GM12878 (cell line): Measurements from ENCODE around the gene YIPF5. TPM values are rescaled to one million over a fixed set of nuclear protein-coding genes. Genes with fewer than 3 reads are reported as not detected.

ENCODE experiments used
- ATAC-seq: fragments of 200-7000 bp; cut with Tn5 transposase; 3 replicates; pipeline ENCODE4 v1.9.1; 2020; ENCODE audit warnings: mild to moderate bottlenecking, moderate library complexity
- BruUV-seq: library from RNA; stranded (reverse); fragments of 400-500 nt; replicated peaks from 2 replicates; lab custom pipeline; 2021; lab: Mats Ljungman, UMichigan
- CTCF ChIA-PET: fragments of 300-600 bp; sonication (Branson Sonifier 250); formaldehyde crosslinking; extraction: SDS; loops from one replicate; lab custom pipeline; 2021; ENCODE audit warnings: inconsistent platforms; lab: Yijun Ruan, JAX
- POLR2A ChIA-PET: fragments of 350-600 bp; formaldehyde crosslinking; extraction: SDS; loops from one replicate; lab custom pipeline; 2021; ENCODE audit warnings: inconsistent platforms; lab: Charles Lee
- RAD21 ChIA-PET: fragments of 300-600 bp; sonication (Branson Sonifier 250); formaldehyde crosslinking; loops from one replicate; lab custom pipeline; 2023; ENCODE audit warnings: antibody characterized with exemption; ENCODE audit not compliant: unreplicated experiment; lab: Charles Lee
- SMC1A ChIA-PET: fragments of 300-600 bp; sonication (Branson Sonifier 250); formaldehyde crosslinking; loops from one replicate; lab custom pipeline; 2023; ENCODE audit not compliant: unreplicated experiment, uncharacterized antibody; lab: Charles Lee
- DNase-seq: peaks from one replicate; pipeline ENCODE4 v3.0.0-alpha.2; 2011; ENCODE audit warnings: low read depth, low spot score
- FAIRE-seq: peaks from 3 replicates; lab custom pipeline; 2011; peaks lifted over from hg19 to GRCh38; lab: Jason Lieb, UNC
- H2AFZ ChIP-seq: 2 replicates; pipeline ENCODE4 v1.6.0; 2011; ENCODE audit warnings: low read depth, low read length, control low read depth; ENCODE audit not compliant: control insufficient read depth
- H3K27ac ChIP-seq: 2 replicates; pipeline ENCODE4 v1.5.1; 2011; ENCODE audit warnings: control low read depth; ENCODE audit not compliant: control insufficient read depth, insufficient read depth
- H3K27me3 ChIP-seq, 2 experiments: replicated peaks in 1 of 2; 2 replicates each; pipeline versions ENCODE4 v1.6.0 to v1.6.1; 2011; ENCODE audit warnings: low read length in 1 of 2; ENCODE audit not compliant: control insufficient read depth in 2 of 2, insufficient read depth in 2 of 2
- H3K36me3 ChIP-seq, 2 experiments: 2 replicates each; pipeline ENCODE4 v1.5.1; 2011; ENCODE audit warnings: low read length in 1 of 2; ENCODE audit not compliant: control insufficient read depth in 2 of 2, insufficient read depth in 2 of 2
- H3K4me1 ChIP-seq: 2 replicates; pipeline ENCODE4 v1.6.1; 2011; ENCODE audit warnings: mild to moderate bottlenecking, low read length, moderate library complexity, mixed read lengths; ENCODE audit not compliant: control insufficient read depth, insufficient read depth
- H3K4me2 ChIP-seq: 2 replicates; pipeline ENCODE4 v1.6.0; 2011; ENCODE audit warnings: control low read depth; ENCODE audit not compliant: control insufficient read depth, insufficient read depth
- H3K4me3 ChIP-seq: fragments of 200-600 bp; sonication (generic); 2 replicates; pipeline ENCODE4 v1.5.1; 2016
- H3K79me2 ChIP-seq: 2 replicates; pipeline ENCODE4 v1.6.0; 2011; ENCODE audit warnings: low read length; ENCODE audit not compliant: control insufficient read depth, insufficient read depth
- H3K9ac ChIP-seq: 2 replicates; pipeline ENCODE4 v1.8.0; 2011; ENCODE audit warnings: low read length, control low read depth, mixed read lengths; ENCODE audit not compliant: control insufficient read depth, insufficient read depth
- H3K9me3 ChIP-seq: replicated peaks from 3 replicates; pipeline ENCODE4 v1.5.1; 2011; ENCODE audit warnings: mild to moderate bottlenecking, low read length; ENCODE audit not compliant: control insufficient read depth, insufficient read depth
- H4K20me1 ChIP-seq: 2 replicates; pipeline ENCODE4 v1.6.0; 2011; ENCODE audit not compliant: control insufficient read depth, insufficient read depth
- CEBPZ ChIP-seq: fragments of 150-350 bp; IDR thresholded peaks from 2 replicates; pipeline ENCODE4 v1.6.1; 2016; ENCODE audit warnings: low read depth, low read length
- CTCF ChIP-seq, 3 experiments: IDR thresholded peaks in 2 of 3; conservative IDR thresholded peaks in 1 of 3; 2 replicates each; pipeline ENCODE4 v1.5.1; 2011; ENCODE audit warnings: low read depth in 3 of 3, low read length in 3 of 3, mild to moderate bottlenecking in 3 of 3, control low read depth in 2 of 3, moderate library complexity in 2 of 3, inconsistent platforms in 1 of 3, mixed read lengths in 1 of 3; ENCODE audit not compliant: control insufficient read depth in 2 of 3, insufficient read depth in 1 of 3; ENCODE audit errors: extremely low read depth in 1 of 3
- EGR1 ChIP-seq, 2 experiments: IDR thresholded peaks; 1 replicate in 1 of 2; 2 replicates in 1 of 2; pipeline ENCODE4 v1.6.1; 2011 to 2012; ENCODE audit warnings: low read depth in 2 of 2, low read length in 2 of 2, borderline replicate concordance in 1 of 2, mild to moderate bottlenecking in 1 of 2, moderate library complexity in 1 of 2
- ESRRA ChIP-seq: IDR thresholded peaks from 2 replicates; pipeline ENCODE4 v1.6.1; 2012; ENCODE audit warnings: mild to moderate bottlenecking, low read length, improper control_type of control experiment
- JUND ChIP-seq: IDR thresholded peaks from 2 replicates; pipeline ENCODE4 v1.6.1; 2012; ENCODE audit warnings: low read depth, mild to moderate bottlenecking, low read length, improper control_type of control experiment, moderate library complexity
- MEF2B ChIP-seq: fragments of 450-650 bp; IDR thresholded peaks from 2 replicates; pipeline ENCODE4 v1.6.1; 2018; ENCODE audit warnings: mild to moderate bottlenecking, moderate library complexity; ENCODE audit not compliant: partially characterized antibody, poor library complexity, severe bottlenecking
- NBN ChIP-seq: fragments of 450-650 bp; IDR thresholded peaks from 2 replicates; pipeline ENCODE4 v1.6.1; 2016
- NR2F1 ChIP-seq: fragments of 450-650 bp; conservative IDR thresholded peaks from 2 replicates; pipeline ENCODE4 v1.6.1; 2017; ENCODE audit warnings: mild to moderate bottlenecking
- TARDBP ChIP-seq: IDR thresholded peaks from 2 replicates; pipeline ENCODE4 v1.6.1; 2016; ENCODE audit warnings: borderline replicate concordance
- TBL1XR1 ChIP-seq: IDR thresholded peaks from 2 replicates; pipeline ENCODE4 v1.6.1; 2012; ENCODE audit warnings: low read depth, low read length, improper control_type of control experiment
- USF1 ChIP-seq: IDR thresholded peaks from 2 replicates; pipeline ENCODE4 v1.6.1; 2011; ENCODE audit warnings: borderline replicate concordance, low read depth, mild to moderate bottlenecking, moderate library complexity, mixed read lengths, low read length; ENCODE audit not compliant: insufficient read depth; ENCODE audit errors: extremely low read length
- ZBTB11 ChIP-seq: fragments of 450-650 bp; formaldehyde crosslinking; IDR thresholded peaks from 2 replicates; pipeline ENCODE4 v1.5.0; 2022; ENCODE audit warnings: mild to moderate bottlenecking, missing genetic modification characterization
- WGBS: methylation state at CpG from one replicate; pipeline ENCODE4 v1.1.6; 2016; ENCODE audit warnings: low lambda C conversion rate; ENCODE audit not compliant: insufficient replicate concordance, insufficient coverage; ENCODE audit errors: missing lambda C conversion rate; 5-methylcytosine and 5-hydroxymethylcytosine counted together
- in situ Hi-C: fragments of 300-500 bp; cut with MboI; formaldehyde crosslinking; loops from 9 replicates; pipeline ENCODE4 v1.14.3; 2018; ENCODE audit warnings: mixed read lengths
- intact Hi-C: fragments of 100-400 bp; cut with micrococcal nuclease; formaldehyde crosslinking; loops from one replicate; pipeline ENCODE4 v1.14.2; 2022; ENCODE audit not compliant: unreplicated experiment
- polyA plus RNA-seq, 11 experiments: library from polyadenylated mRNA; depleted of rRNA in 4 of 11; unstranded in 6 of 11; stranded (reverse) in 5 of 11; fragments of >200 nt; fragmentation: Nextera tagmentation in 4 of 11; fragmentation: Illumina TruSeq in 1 of 11; extraction: Ambion mirVana in 4 of 11; extraction: Trizol in 1 of 11; gene quantifications; 1 replicate in 1 of 11; 2 replicates in 10 of 11; pipeline versions ENCODE4 v1.2.1 to v1.2.3, GENCODE V29; 2011 to 2016; ENCODE audit warnings: inconsistent platforms in 2 of 11, missing spikeins in 2 of 11, low read depth in 1 of 11
- total RNA-seq, 4 experiments: library from RNA; depleted of rRNA in 3 of 4; stranded (reverse); fragments of >200 nt in 3 of 4; fragmentation: Illumina TruSeq in 1 of 4; extraction: Trizol in 1 of 4; gene quantifications; 2 replicates each; pipeline versions ENCODE4 v1.2.1 to v1.2.3, GENCODE V29; 2013 to 2021

Gene YIPF5
- total and polyA plus RNA-seq, 10 of the 15 experiments (the other 5 are each of a cell fraction or from before 2014, with no cell fraction given), result 19.5 to 50.4 (median 34.3) TPM

GRCh38 chr5:144133050-144133633 is 37.3 kb downstream of the YIPF5 start:
- no peak overlapping the region for H3K27ac ChIP-seq
- 38% methylated on average over 4 of the region's 4 CpGs for WGBS
- no peaks in the 10 kb centered on the region for H3K79me2 ChIP-seq
- POLR2A ChIA-PET, result no interaction called here
- in situ Hi-C loops, result no loop called here
- no peaks in the 10 kb centered on the region for H3K27me3 ChIP-seq
- no peaks in the 10 kb centered on the region for H3K36me3 ChIP-seq
- DNase-seq, result no peak
- BruUV-seq, result no TSS peak
- CTCF ChIA-PET, result interaction anchor here (0.8 to 1.3 kb wide), 3 partner anchors 8 to 15 kb away, joined by 3 to 5 read pairs (median 3); no protein-coding TSS in a partner anchor
- H4K20me1 ChIP-seq, result no peaks in the 10 kb centered on the region
- no peak overlapping the region for H2AFZ ChIP-seq
- no peaks in the 10 kb centered on the region for H3K4me1 ChIP-seq
- intact Hi-C loops, result no loop called here
- no peak overlapping the region for H3K4me2 ChIP-seq
- no peaks in the 10 kb centered on the region; the same call in 2 of the 3 replicates for H3K9me3 ChIP-seq
- no peak for FAIRE-seq
- no peak for ATAC-seq
- RAD21 ChIA-PET, result interaction anchor here (0.8 to 1.5 kb wide), 2 partner anchors 10 to 165 kb away, joined by 3 to 4 read pairs; no protein-coding TSS in a partner anchor
- H3K4me3 ChIP-seq, result no peak overlapping the region
- no peak overlapping the region for H3K9ac ChIP-seq
- SMC1A ChIA-PET, result interaction anchor here (1.7 to 3.2 kb wide), 3 partner anchors 12 to 55 kb away, joined by 4 to 14 read pairs (median 5); no protein-coding TSS in a partner anchor
- no peak for TF ChIP-seq CEBPZ
- no peak for TF ChIP-seq TARDBP
- TF ChIP-seq CTCF (IDR thresholded peaks at IDR 0.05 in 2 of 3, conservative IDR thresholded peaks at IDR 0.05 in 1 of 3; ENCODE audit: control insufficient read depth in 2 of 3, extremely low read depth in 1 of 3, insufficient read depth in 1 of 3, low read depth in 3 of 3, low read length in 3 of 3), result no peak
- TF ChIP-seq NBN, result no peak
- TF ChIP-seq ESRRA, result no peak
- no peak for TF ChIP-seq ZBTB11 (CRISPR knock-in tag)
- TF ChIP-seq NR2F1, result no peak
- no peak for TF ChIP-seq MEF2B
- TF ChIP-seq TBL1XR1, result no peak
- no peak for TF ChIP-seq EGR1 (IDR thresholded peaks at IDR 0.05; ENCODE audit: borderline replicate concordance in 1 of 2, low read depth in 2 of 2, low read length in 2 of 2)
- TF ChIP-seq USF1, result no peak
- TF ChIP-seq JUND, result no peak
